Muscle layer of duodenum (tissue), 2 donors: ENCODE results near the gene EMILIN3.

ENCODE experiments used
- H3K27ac ChIP-seq: one replicate; pipeline ENCODE4 v1.7.0; 2013; ENCODE audit warnings: mild to moderate bottlenecking, low read length
- H3K27me3 ChIP-seq: one replicate; pipeline ENCODE4 v1.7.0; 2013; ENCODE audit warnings: low read depth, mild to moderate bottlenecking, control low read depth, low read length
- H3K36me3 ChIP-seq, 2 donors: one replicate each; pipeline ENCODE4 v1.7.0; 2013; ENCODE audit warnings: low read length in 2 of 2, control low read depth in 1 of 2, mild to moderate bottlenecking in 1 of 2; ENCODE audit not compliant: insufficient read depth in 2 of 2, control insufficient read depth in 1 of 2
- H3K4me1 ChIP-seq, 2 donors: one replicate each; pipeline ENCODE4 v1.7.0; 2013; ENCODE audit warnings: low read length in 2 of 2, mild to moderate bottlenecking in 2 of 2, control low read depth in 1 of 2, moderate library complexity in 1 of 2; ENCODE audit not compliant: insufficient read depth in 2 of 2, control insufficient read depth in 1 of 2
- H3K4me3 ChIP-seq, 2 donors: one replicate each; pipeline ENCODE4 v1.7.0; 2013; ENCODE audit warnings: low read length in 2 of 2, low read depth in 1 of 2, mild to moderate bottlenecking in 1 of 2
- H3K9me3 ChIP-seq, 2 donors: one replicate each; pipeline ENCODE4 v1.7.0; 2013; ENCODE audit warnings: low read length in 2 of 2, control low read depth in 1 of 2, mild to moderate bottlenecking in 1 of 2; ENCODE audit not compliant: control insufficient read depth in 1 of 2
- donor health status: healthy.

EMILIN3 gene

GRCh38 chr20:41342474-41343464, 23.8 kb downstream of the EMILIN3 start:
- H3K9me3 ChIP-seq, result no peaks in the 10 kb centered on the region
- H3K36me3 ChIP-seq, result no peaks in the 10 kb centered on the region
- H3K27me3 ChIP-seq, result no peaks in the 10 kb centered on the region
- H3K4me1 ChIP-seq, result peaks cover 0 to 10% of the 10 kb centered on the region in 2 donors
- no peak overlapping the region for H3K27ac ChIP-seq
- no peak overlapping the region for H3K4me3 ChIP-seq

- peak within 1 kb of the TSS; percentile 55 to 70 for H3K4me3 ChIP-seq
- no peaks in the 10 kb centered on the region for H3K36me3 ChIP-seq
- H3K9me3 ChIP-seq, result no peaks in the 10 kb centered on the region
- H3K4me1 ChIP-seq, result peaks cover 0 to 10% of the 10 kb centered on the region in 2 donors
- peak within 1 kb of the TSS; percentile 75 for H3K27ac ChIP-seq
- no peaks in the 10 kb centered on the region for H3K27me3 ChIP-seq
Measured at GRCh38 chr20:41340327-41341055, 26.1 kb downstream of the EMILIN3 start, which contains the start of gene LPIN3. Gene LPIN3, plus strand, starts transcription at chr20:41340821. Its CDS starts 4,983 bp downstream, at chr20:41345804.

GRCh38 chr20:41339957-41340326, 26.7 kb downstream of the EMILIN3 start:
- Histone ChIP-seq H3K27me3 (no peaks in the 10 kb centered on the region), H3K4me3 (peak overlapping the region; percentile 55 to 70), H3K36me3 (no peaks in the 10 kb centered on the region), H3K27ac (peak overlapping the region; percentile 75), H3K4me1 (peaks cover 0 to 10% of the 10 kb centered on the region in 2 donors), H3K9me3 (no peaks in the 10 kb centered on the region)

GRCh38 chr20:41336711-41337492, 29.7 kb downstream of the EMILIN3 start:
- Histone ChIP-seq H3K4me1 (peaks cover 0 to 14% of the 10 kb centered on the region in 2 donors), H3K27me3 (no peaks in the 10 kb centered on the region), H3K36me3 (no peaks in the 10 kb centered on the region), H3K4me3 (no peak overlapping the region), H3K27ac (no peak overlapping the region), H3K9me3 (no peaks in the 10 kb centered on the region)

- H3K27ac ChIP-seq, result no peak overlapping the region
Measured at GRCh38 chr20:41335591-41335990, 31.0 kb downstream of the EMILIN3 start.

GRCh38 chr20:41334443-41335421, 31.9 kb downstream of the EMILIN3 start:
- Histone ChIP-seq H3K4me1 (peaks cover 0 to 5% of the 10 kb centered on the region in 2 donors), H3K4me3 (no peak overlapping the region), H3K27ac (peak overlapping the region; percentile 32), H3K36me3 (no peaks in the 10 kb centered on the region), H3K9me3 (no peaks in the 10 kb centered on the region), H3K27me3 (no peaks in the 10 kb centered on the region)

More at GRCh38 chr20:41335591-41335990, 31.0 kb downstream of the EMILIN3 start:
- Histone ChIP-seq H3K36me3 (no peaks in the 10 kb centered on the region), H3K4me1 (peaks cover 0 to 9% of the 10 kb centered on the region in 2 donors), H3K4me3 (no peak overlapping the region), H3K9me3 (no peaks in the 10 kb centered on the region), H3K27me3 (no peaks in the 10 kb centered on the region)

GRCh38 chr20:41334036-41334435, 32.6 kb downstream of the EMILIN3 start:
- Histone ChIP-seq H3K4me3 (no peak overlapping the region), H3K27me3 (no peaks in the 10 kb centered on the region), H3K9me3 (no peaks in the 10 kb centered on the region), H3K27ac (peak overlapping the region; percentile 32), H3K36me3 (no peaks in the 10 kb centered on the region), H3K4me1 (peaks cover 0 to 5% of the 10 kb centered on the region in 2 donors)

GRCh38 chr20:41331731-41332130, 34.9 kb downstream of the EMILIN3 start:
- H3K4me1 ChIP-seq, result peaks cover 0 to 5% of the 10 kb centered on the region in 2 donors
- no peak overlapping the region for H3K27ac ChIP-seq
- no peak overlapping the region for H3K4me3 ChIP-seq
- no peaks in the 10 kb centered on the region for H3K27me3 ChIP-seq
- H3K36me3 ChIP-seq, result no peaks in the 10 kb centered on the region
- no peaks in the 10 kb centered on the region for H3K9me3 ChIP-seq

- no peak overlapping the region for H3K27ac ChIP-seq
- H3K4me3 ChIP-seq, result no peak overlapping the region
- no peaks in the 10 kb centered on the region for H3K36me3 ChIP-seq
- H3K4me1 ChIP-seq, result peaks cover 0 to 5% of the 10 kb centered on the region in 2 donors
- H3K9me3 ChIP-seq, result no peaks in the 10 kb centered on the region
- H3K27me3 ChIP-seq, result no peaks in the 10 kb centered on the region
Measured at GRCh38 chr20:41330941-41331340, 35.7 kb downstream of the EMILIN3 start.

GRCh38 chr20:41330343-41330720, 36.3 kb downstream of the EMILIN3 start:
- Histone ChIP-seq H3K27me3 (no peaks in the 10 kb centered on the region), H3K9me3 (no peaks in the 10 kb centered on the region), H3K4me1 (peaks cover 0 to 5% of the 10 kb centered on the region in 2 donors), H3K4me3 (no peak overlapping the region), H3K27ac (no peak overlapping the region), H3K36me3 (no peaks in the 10 kb centered on the region)
